GM12874 (cell line): ENCODE results near the gene SUMF2.

Experiments
- CTCF ChIP-seq: IDR thresholded peaks from 2 replicates; pipeline ENCODE4 v1.5.1; 2011; ENCODE audit warnings: low read depth, mild to moderate bottlenecking, control low read depth, low read length, moderate library complexity; ENCODE audit not compliant: insufficient read depth

The SUMF2 gene

GRCh38 chr7:56105508-56105907 is 41.4 kb downstream of the SUMF2 start:
- TF ChIP-seq CTCF, result no peak

GRCh38 chr7:56106108-56107073 is 42.3 kb downstream of the SUMF2 start, which contains the start of gene CHCHD2:
Gene CHCHD2, minus strand, starts transcription at chr7:56106476. Its CDS starts 63 bp downstream, at chr7:56106413.
- TF ChIP-seq CTCF, result no peak

- TF ChIP-seq CTCF, result no peak
Observed at GRCh38 chr7:56107954-56108258, 43.8 kb downstream of the SUMF2 start.

- no peak for TF ChIP-seq CTCF
Observed at GRCh38 chr7:56110611-56111010, 46.5 kb downstream of the SUMF2 start.

GRCh38 chr7:56115852-56116538 is 51.9 kb downstream of the SUMF2 start, which contains the start of gene NUPR2:
Gene NUPR2, minus strand, starts transcription at chr7:56116417. Its CDS starts 103 bp downstream, at chr7:56116314.
- no peak for TF ChIP-seq CTCF

- TF ChIP-seq CTCF, result no peak
Observed at GRCh38 chr7:56121440-56121839, 57.4 kb downstream of the SUMF2 start.

- TF ChIP-seq CTCF, result no peak
Observed at GRCh38 chr7:56124981-56125380, 60.9 kb downstream of the SUMF2 start.
